HFFc6 (cell line): Measurements from ENCODE around the gene KBTBD12. TPM values are rescaled to one million over a fixed set of nuclear protein-coding genes. Genes with fewer than 3 reads are reported as not detected.

Experiments used
- DNase-seq: peaks from one replicate; pipeline ENCODE4 v3.0.0-alpha.2; 2018
- H3K27ac Mint-ChIP-seq: 2 replicates; pipeline ENCODE4 v1.8.0; 2020; ENCODE audit warnings: mild to moderate bottlenecking, mixed read lengths
- H3K27me3 Mint-ChIP-seq: 2 replicates; pipeline ENCODE4 v1.8.0; 2021; ENCODE audit warnings: mild to moderate bottlenecking, moderate library complexity, mixed read lengths; ENCODE audit not compliant: insufficient read depth
- H3K36me3 Mint-ChIP-seq: 2 replicates; pipeline ENCODE4 v1.8.0; 2021; ENCODE audit warnings: low read depth, mixed read lengths
- H3K4me1 Mint-ChIP-seq: 2 replicates; pipeline ENCODE4 v1.8.0; 2020; ENCODE audit warnings: low read depth, mixed read lengths
- H3K4me3 Mint-ChIP-seq: 2 replicates; pipeline ENCODE4 v1.8.0; 2020; ENCODE audit warnings: mild to moderate bottlenecking, moderate library complexity, mixed read lengths
- H3K9me3 Mint-ChIP-seq: 2 replicates; pipeline ENCODE4 v1.8.0; 2020; ENCODE audit warnings: mild to moderate bottlenecking, mixed read lengths
- total RNA-seq, 6 experiments: library from RNA; stranded (reverse); fragmentation: NEBNext Ultra II Directional; extraction: Animal tissue kit (Norgen Biotek cat#: 25700); gene quantifications; 2 replicates in 1 of 6; 3 replicates in 5 of 6; pipeline ENCODE4 v1.2.3, GENCODE V29; 2021
- TF ChIP-seq, protein P1 (sequence below): fragments of 200-600 bp; sonication (generic); IDR thresholded peaks from 2 replicates; pipeline ENCODE4 v1.5.0; 2021; ENCODE audit warnings: antibody characterized with exemption, mild to moderate bottlenecking

KBTBD12 gene
- total RNA-seq, 6 experiments from 2014 or later = not detected

GRCh38 chr3:127894481-127894880 lies 20.6 kb upstream of the KBTBD12 start:
- TF ChIP-seq, protein P1, sequence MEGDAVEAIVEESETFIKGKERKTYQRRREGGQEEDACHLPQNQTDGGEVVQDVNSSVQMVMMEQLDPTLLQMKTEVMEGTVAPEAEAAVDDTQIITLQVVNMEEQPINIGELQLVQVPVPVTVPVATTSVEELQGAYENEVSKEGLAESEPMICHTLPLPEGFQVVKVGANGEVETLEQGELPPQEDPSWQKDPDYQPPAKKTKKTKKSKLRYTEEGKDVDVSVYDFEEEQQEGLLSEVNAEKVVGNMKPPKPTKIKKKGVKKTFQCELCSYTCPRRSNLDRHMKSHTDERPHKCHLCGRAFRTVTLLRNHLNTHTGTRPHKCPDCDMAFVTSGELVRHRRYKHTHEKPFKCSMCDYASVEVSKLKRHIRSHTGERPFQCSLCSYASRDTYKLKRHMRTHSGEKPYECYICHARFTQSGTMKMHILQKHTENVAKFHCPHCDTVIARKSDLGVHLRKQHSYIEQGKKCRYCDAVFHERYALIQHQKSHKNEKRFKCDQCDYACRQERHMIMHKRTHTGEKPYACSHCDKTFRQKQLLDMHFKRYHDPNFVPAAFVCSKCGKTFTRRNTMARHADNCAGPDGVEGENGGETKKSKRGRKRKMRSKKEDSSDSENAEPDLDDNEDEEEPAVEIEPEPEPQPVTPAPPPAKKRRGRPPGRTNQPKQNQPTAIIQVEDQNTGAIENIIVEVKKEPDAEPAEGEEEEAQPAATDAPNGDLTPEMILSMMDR = no peak
- H3K4me1 Mint-ChIP-seq = peaks cover 18% of the 10 kb centered on the region
- peaks cover 13% of the 10 kb centered on the region for H3K36me3 Mint-ChIP-seq
- peaks cover 22% of the 10 kb centered on the region for H3K9me3 Mint-ChIP-seq
- H3K4me3 Mint-ChIP-seq = no peak overlapping the region
- peaks cover 12% of the 10 kb centered on the region for H3K27me3 Mint-ChIP-seq
- peak; percentile 11 for DNase-seq
- H3K27ac Mint-ChIP-seq = no peak overlapping the region

DNA sequence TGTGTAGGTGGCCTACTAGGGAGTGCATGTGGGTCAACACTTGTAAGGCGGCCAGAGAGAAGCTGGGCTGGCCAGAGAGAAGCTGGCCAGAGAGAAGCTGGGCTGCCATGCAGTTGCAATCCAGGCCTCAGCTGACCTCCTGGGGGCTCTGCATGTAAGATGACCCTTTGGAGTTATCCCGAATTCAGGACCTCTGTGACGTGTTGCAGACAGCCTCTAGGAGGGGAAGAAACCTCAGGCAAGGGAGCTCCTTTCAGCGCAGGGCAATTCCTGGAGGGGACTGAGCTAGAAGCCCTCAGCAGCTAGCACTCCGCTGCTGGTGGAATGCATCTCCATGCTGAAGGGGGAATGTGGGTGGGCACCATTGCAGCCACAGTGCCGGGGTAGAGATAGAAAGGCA lies 15.8 kb upstream of the KBTBD12 start:
- Mint-ChIP-seq H3K4me1 (peaks cover 4% of the 10 kb centered on the region), H3K9me3 (no peaks in the 10 kb centered on the region; the same call in 1 of the 2 replicates), H3K4me3 (no peak overlapping the region)

DNA sequence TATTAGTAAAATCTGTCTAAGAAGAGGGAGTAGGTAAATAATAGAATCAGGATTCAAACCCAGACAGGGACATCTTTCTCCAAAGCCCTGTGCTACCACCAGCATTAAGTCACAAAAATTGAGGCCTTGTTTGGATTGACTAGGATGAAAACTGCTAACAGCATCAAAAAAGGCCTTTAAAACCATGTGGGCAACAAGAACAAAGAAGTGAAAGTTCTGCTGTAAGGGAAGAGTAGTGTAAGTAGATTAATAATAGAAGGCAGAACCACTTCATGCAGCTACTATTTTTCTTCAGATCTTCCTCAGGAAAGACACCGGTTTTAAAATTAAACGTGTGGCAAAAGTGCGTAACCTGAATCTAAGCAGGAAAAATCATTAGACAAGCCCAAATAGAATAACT lies 15.3 kb upstream of the KBTBD12 start:
- no peak overlapping the region for H3K4me3 Mint-ChIP-seq

More for the DNA sequence above, 15.8 kb upstream of the KBTBD12 start:
- Mint-ChIP-seq H3K27ac (no peak overlapping the region), H3K27me3 (peaks cover 20% of the 10 kb centered on the region), H3K36me3 (peaks cover 4% of the 10 kb centered on the region)
- TF ChIP-seq, protein P1 = no peak
- DNase-seq = no peak

DNA sequence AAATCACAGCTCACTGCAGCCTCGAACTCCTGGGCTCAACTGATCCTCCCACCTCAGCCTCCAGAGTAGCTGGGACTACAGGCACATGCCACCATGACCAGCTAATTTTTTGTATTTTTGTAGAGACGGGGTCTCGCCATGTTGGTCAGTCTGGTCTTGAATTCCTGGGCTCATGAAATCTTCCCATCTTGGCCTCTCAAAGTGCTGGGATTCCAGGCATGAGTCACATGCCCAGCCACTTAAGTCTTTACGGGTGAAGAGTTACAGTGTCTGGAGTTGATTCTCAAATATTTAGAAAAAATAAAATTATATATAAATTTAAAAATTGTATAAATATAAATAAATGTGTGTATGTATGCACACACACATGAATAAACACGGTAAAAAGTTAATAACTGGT lies 14.5 kb upstream of the KBTBD12 start:
- Mint-ChIP-seq H3K27me3 (peaks cover 25% of the 10 kb centered on the region), H3K4me3 (no peak overlapping the region), H3K27ac (no peak overlapping the region), H3K36me3 (peaks cover 5% of the 10 kb centered on the region), H3K9me3 (no peaks in the 10 kb centered on the region; the same call in none of the 2 replicates), H3K4me1 (no peaks in the 10 kb centered on the region)
- TF ChIP-seq, protein P1 = no peak
- DNase-seq = no peak

More for the DNA sequence above, 15.3 kb upstream of the KBTBD12 start:
- DNase-seq = no peak
- no peaks in the 10 kb centered on the region; the same call in none of the 2 replicates for H3K9me3 Mint-ChIP-seq
- H3K27me3 Mint-ChIP-seq = peaks cover 23% of the 10 kb centered on the region
- no peak overlapping the region for H3K27ac Mint-ChIP-seq
- TF ChIP-seq, protein P1 = no peak
- H3K36me3 Mint-ChIP-seq = peaks cover 5% of the 10 kb centered on the region
- H3K4me1 Mint-ChIP-seq = no peaks in the 10 kb centered on the region

- DNase-seq = no peak
- Mint-ChIP-seq H3K4me3 (no peak overlapping the region), H3K27ac (no peak overlapping the region), H3K27me3 (peaks cover 31% of the 10 kb centered on the region), H3K36me3 (peaks cover 5% of the 10 kb centered on the region), H3K4me1 (no peaks in the 10 kb centered on the region), H3K9me3 (no peaks in the 10 kb centered on the region; the same call in none of the 2 replicates)
- TF ChIP-seq, protein P1 = no peak
These were observed 12.5 kb upstream of the KBTBD12 start for GRCh38 chr3:127902486-127902885.
